ENCODE data around the gene RTRAF.

The RTRAF gene

DNA sequence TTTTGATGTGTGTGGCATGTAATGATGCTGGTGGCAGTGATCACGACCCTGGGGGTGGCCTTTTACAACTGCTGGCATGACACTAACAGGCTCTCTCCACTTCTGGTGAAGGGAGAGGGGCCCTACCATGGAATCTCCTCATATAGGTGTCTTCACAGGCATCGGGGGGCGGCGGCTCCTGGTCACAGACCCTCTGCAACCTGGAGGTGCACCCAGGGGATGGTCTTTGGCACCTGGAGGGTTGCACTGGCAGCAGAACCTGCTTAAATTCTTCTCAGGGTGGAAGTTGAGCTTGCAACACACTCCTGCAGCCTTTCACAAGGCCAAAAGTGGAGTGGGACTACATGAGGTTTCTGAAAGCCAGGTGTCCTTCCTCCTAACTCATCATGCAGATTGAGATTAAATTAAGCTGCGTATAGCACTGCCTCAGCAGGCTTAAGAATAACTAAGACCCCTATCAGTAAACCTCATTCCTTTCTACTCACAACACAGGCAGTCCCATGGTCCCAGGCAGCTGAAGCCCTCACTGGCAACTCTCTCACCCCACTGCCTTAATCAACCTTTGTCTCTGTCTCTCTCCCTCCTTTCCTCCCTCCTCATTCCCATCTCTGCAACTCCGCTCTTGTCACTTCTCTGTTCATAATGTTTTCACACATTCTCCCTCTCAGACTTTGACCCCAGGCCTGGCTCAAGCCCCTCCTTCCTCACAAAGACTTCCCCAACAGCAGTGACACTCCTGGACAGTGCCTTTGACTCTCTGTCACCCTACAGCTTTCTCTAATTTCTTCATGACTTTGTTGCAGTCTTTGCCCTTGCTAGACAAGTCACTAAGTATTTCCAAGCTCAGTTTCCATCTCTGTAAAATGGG is 60.6 kb downstream of the RTRAF start:
- no peak for DNase-seq (ENCODE audit: low read depth)

DNA sequence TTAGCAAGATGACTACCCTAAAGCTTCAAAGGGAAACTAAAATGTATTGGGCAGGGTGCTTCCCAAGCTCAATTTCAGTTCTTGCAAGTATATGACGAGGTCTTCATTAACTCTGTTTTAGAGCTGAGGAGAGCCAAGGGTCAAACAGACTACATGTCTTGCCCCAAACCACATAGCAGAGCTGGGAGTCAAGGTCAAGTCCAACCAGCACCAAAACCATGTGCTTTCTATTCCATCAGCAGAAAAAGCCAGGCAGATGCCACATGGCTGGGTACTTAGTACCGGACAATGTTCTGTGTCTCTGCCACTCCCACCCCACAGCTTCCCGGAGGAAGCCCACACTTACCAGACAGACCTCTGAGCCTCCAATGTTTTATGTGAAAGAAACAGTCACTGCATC is 61.9 kb downstream of the RTRAF start:
- no peak for DNase-seq (ENCODE audit: low read depth)

DNA sequence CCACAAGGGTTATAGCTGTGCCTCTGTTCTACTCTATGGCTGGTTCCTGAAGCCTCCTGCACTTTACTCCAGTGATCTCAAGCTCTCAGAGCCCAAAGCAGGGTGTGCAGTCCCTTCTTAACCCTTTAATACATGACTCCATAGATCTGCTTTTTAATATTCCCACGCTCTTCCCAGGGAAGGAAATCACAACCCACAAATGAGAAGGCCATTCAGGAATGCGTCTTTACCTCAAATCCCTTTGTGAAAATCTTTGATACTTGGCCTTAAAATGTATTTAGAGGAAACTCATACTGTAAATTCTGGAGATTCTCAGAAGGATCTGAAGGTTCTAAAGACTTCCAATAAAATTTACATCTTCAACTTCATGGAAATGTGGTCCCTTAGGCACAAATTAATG is 62.5 kb downstream of the RTRAF start:
- DNase-seq (ENCODE audit: low read depth): peak; percentile 77

DNA sequence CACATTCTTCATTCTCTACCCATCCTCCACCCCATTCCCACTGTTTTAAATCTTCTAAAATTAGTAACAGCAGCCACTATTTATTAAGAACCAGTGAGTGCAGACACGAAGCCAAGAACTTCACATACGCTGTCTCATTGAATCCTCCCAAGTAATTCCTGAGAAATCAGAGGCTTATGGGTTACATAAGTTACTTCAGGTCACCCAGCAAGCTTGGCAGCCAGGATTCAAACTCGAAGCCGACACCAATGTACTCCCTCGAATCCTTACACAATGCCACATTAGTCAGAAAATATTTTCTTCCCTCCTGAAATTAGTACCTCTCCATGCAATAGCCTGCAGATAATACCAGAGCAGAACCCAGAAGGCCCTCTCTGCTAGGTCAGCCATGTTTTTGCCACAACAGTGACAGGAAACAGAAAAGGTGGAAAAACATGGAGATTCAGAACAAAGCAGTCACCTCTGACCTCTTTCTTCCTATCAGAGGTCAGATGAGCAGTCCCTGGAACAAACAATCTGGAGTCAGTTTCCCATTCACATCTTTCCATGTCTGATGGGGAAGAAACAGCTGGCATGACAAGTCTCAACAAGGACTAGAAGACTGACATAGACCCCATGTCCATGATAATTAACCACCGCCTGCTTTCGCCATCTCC is 63.1 kb downstream of the RTRAF start:
- DNase-seq (ENCODE audit: low read depth): peak; percentile 87

DNA sequence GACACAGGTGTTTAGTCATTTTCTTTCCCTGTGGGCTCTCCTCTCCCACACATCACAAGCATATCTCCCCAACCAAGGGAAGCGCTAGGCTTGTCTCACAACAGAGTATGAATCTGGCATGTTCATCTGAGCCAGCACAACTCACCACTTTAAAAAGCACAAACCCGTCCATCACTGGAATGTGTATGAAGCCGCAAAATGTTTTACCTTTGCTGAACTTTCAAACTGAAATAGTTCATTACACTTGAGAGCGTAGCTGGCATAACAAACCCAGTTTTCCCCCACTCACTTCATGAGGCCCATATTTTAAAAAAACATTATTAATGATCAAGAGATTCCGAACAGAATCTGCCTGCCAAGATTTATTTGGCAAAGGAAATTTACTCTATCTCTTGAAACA is 63.7 kb downstream of the RTRAF start:
- peak; percentile 87 for DNase-seq (ENCODE audit: low read depth)

DNA sequence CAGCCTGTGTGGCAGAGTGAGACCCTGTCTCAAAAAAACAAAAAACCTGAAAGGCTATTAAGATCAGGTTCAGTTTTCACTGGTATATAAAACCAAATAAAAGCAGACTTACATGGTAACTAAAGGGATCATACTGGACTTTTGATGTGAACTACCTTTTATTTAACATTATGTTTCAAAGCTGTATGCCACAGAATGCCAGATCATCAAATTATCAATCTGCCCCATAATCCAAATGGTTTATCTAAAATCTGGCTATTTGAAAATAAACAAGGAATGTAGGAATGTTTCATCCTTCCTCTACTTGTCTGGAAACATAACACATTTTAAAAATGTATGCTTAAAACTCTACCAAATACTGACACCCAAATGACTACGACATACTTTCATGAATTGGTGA is 65.3 kb downstream of the RTRAF start:
- DNase-seq (ENCODE audit: low read depth): no peak

DNA sequence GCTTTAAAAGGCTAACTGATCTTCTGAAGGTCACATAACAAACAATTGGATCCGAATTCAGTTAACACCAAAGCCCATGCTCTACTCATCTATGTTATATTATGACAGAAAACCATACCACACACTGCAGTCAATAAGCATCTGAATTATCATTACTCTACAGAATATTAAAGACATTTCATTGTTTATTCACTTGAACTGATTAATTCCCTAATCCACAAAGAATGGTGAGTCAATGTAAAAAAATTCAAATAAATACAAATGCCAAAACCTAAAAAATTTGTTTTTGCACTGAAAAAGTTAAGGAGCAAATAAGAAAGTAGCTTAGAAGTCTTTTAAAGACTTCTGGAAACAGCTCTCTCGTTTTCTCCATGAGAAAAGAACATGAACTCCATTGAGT is 65.8 kb downstream of the RTRAF start:
- no peak for DNase-seq (ENCODE audit: low read depth)

DNA sequence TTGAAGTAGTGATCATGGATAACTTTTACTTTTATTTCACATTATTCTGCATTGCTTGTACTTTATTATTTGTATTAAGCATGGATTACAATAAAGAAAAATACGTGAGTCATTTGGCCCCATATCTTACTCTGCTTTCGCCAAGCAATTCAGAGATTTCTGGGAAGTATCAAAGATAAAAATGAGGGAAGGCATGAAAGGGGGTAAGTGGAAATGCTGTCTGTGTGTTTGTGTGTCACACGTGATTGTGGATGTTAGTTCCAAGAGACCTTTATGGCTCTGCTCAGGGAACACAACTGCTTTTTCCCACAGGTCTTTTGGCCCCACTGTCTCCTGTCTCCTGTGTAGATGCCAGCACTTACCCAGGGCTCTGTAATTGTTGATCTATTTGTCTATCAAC is 69.0 kb downstream of the RTRAF start:
- no peak for DNase-seq (ENCODE audit: low read depth)

DNA sequence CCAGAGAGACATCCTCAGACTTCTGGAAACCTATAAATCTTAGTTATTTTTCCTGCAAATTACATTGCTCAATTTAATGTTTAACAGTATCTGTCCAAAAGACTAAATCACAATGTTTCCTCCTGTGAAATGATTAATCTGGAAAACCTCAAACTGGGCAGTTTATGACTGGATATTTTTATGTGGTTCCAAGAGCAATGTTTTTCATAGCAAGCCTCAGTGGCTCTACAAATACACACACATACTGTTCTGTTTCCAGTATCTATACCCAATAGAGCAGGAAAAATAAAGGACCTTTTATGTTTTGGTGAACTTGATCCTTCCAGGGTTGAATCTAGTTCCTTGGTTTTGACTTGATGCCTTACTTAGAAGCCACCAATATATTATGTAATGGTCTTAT is 70.3 kb downstream of the RTRAF start:
- DNase-seq (ENCODE audit: low read depth): no peak

DNA sequence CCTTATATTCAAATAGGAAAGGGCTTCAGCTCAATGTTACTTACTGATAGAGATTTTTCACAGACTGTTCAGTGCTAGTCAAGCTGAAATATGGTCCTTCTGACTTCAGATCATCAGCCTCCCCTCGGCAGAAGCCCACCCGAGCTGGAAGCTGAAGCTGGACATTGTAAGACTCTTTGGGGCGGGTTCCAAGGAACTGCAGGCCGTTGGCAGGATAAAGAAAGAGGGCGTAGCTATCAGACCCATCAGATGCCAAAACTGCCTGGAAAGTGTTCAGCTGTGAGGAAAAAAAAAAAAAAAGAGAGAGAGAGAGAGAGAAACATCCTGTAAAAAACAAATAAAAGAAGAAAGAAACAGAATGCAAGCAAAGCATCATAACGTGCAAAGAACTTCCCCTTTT is 70.7 kb downstream of the RTRAF start:
- no peak for DNase-seq (ENCODE audit: low read depth)

Measured in iris pigment epithelial cell (primary cell).